ENCODE measurements around the gene ZNF616.

GRCh38 chr19:52138983-52139251 lies 821 bp downstream of the ZNF616 start:
- no peak for TF ChIP-seq CTCF (IDR thresholded peaks at IDR 0.05)
- TF ChIP-seq EP300 (IDR thresholded peaks at IDR 0.05): no peak
- TF ChIP-seq POLR2AphosphoS5 (IDR thresholded peaks at IDR 0.05): no peak
